SKM-1 treated with dmso at 0.1 percent for 144 hours (cell line): Measurements from ENCODE around the gene MKKS.

Source experiments
- DNase-seq: peaks from one replicate; lab custom pipeline; 2025; ENCODE audit not compliant: unreplicated experiment; lab: John Stamatoyannopoulos, UW

Gene MKKS

DNA sequence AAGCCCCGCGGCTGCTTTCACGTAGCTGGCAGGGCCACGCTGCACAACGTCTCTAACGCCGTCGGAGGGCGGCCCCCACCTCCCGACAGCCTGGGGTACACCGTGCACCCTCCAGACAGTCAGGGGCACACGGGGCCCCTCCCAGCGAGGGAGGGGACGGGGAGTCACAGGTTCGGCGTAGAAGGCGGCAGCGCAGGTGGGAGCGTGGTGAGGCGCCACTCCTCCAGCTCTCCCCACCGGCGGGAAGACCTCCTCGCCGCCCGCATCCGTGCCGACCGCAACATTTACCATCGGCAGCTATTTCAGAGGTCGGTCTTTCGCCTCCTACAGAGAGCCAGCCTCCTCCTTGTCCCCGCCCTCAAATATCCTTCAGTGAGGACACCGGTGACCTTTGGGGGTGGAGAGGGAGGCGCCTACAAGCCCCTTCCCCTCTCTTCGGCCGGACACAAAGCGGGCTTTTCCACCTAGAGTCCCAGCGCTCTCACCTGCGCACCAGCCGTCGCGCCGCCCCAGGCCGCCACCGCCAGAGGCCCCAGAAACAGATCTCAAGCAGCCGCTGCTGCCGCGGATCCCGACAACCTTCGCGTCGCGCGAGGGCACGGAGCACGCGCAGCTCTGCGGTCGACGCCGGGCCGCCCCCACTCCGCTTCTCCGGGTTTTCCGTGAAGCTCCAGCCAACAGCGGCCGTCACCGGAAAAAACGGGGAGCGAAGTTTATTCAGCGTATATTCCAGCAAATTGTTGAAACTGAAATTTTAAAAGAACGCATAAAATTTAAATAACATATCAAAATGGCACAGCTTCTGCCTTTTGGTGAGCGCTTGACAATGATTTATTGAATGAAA lies at the start of gene MKKS:
Gene MKKS (minus strand): TSS at position 600 of the 844 bp plus-strand sequence. CDS start 20,708 bp downstream, outside the sequence.
- peak; percentile 40 for DNase-seq

DNA sequence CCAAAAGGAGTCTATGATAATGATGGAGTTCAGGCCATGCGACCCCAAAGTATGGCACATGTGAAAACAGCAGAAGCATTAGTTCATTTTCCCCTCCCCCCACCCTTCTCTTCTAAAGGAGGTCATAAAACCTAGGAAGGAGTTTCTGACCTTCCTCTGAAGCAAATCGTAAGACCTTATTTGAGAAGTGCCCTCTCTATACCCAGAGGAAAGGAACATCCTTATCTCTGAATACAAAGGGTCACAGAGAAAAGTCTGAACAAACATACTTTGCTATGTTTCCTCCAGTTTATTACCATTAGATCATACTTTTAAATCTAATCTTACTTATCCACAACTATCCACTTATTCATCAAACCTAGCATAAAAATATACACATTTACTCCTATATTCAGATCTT lies 49.7 kb upstream of the MKKS start:
- no peak for DNase-seq

DNA sequence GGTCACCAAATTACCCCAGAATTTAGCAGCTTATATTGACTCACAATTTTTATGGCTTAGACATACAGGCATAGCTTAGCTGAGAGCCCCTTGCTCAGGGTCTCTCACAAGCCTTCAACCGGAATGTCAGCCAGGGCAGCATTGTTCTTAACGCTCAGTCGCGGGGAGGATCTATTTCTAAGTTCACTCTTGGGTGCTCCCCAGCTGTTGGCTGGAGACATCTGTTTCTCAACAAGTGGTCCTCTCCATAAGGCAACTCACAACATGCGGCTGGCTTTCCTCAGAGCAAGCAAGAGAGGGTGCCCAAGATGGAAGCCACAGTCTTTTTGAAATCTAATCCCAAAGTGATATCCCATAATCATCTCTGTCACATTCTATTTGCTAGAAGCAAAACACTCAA lies 47.7 kb upstream of the MKKS start:
- DNase-seq = no peak

DNA sequence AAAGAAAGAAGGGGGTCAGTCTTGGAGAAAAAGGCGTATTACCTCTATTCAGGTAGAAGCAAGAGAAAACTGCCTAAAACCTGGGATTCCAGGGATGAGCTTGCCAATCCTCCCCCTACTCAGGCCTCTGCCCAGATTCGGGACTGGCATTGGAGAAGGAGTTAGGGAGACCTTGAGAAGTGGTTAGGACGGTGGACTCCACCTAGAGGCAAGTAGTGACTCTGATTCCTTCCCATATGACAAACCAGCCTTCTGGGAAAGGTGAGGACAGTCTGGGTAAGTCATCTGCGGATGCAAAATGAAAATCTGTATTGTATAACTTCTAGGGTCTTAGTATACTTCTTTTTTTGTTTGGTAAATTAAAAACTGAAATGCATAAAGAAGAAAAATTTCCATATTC lies 44.9 kb upstream of the MKKS start:
- no peak for DNase-seq

DNA sequence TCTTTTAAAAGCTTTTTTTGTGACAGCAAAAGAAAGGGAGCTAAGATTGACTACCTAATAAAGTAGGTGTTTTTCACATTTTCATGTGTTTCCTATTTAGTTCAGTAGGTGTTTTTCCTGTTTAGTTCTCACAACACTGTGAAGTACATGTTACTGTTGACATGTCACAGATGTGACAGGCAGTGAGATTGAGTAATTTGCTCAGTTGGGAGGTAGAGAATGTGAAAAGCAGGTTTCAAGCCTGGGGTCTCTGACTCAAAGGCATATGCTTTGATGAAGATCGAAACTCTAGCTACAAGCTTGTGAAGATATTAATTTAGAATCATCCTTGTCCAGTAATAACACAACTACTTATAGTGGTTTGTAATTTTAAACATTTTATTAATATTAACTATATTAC lies 44.2 kb upstream of the MKKS start:
- DNase-seq = no peak

DNA sequence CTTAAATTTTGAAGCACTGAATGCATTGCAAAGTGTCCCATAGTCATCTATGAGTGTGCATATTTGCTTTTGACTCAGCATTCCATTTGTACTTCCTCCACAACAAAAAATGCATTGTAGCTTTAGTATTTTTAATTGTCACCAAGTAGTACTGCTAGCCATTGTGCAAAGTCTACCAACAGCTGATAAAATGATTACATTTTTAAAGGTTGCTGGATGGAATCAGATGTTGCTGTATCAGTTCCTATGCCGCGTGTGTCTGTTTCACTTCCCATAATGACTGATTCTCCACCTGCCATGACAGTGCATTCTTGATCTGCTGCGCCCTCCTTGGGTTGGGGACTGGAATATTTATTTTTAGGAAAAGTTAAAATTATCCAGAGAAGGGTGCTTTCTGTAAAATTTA lies 42.3 kb upstream of the MKKS start:
- no peak for DNase-seq

DNA sequence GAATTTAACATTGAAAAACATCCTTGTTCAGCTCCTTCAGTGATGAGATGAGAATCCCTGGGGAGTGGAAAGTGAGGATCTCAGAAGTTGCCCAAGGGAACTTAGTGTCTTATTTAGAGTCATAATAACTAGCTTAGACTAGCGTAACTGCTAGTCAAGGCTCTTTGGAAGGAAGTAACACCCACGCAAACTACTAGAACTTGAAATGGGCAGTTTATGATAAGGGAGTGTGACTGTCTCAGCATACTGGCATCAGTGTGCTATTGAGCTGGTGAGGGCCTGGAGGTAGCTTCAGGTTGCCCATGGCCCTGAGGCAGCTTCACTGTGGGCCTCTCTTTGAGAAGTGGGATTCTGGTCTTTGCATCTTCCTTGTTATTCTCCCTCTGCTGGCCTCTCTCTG lies 41.2 kb upstream of the MKKS start:
- no peak for DNase-seq

DNA sequence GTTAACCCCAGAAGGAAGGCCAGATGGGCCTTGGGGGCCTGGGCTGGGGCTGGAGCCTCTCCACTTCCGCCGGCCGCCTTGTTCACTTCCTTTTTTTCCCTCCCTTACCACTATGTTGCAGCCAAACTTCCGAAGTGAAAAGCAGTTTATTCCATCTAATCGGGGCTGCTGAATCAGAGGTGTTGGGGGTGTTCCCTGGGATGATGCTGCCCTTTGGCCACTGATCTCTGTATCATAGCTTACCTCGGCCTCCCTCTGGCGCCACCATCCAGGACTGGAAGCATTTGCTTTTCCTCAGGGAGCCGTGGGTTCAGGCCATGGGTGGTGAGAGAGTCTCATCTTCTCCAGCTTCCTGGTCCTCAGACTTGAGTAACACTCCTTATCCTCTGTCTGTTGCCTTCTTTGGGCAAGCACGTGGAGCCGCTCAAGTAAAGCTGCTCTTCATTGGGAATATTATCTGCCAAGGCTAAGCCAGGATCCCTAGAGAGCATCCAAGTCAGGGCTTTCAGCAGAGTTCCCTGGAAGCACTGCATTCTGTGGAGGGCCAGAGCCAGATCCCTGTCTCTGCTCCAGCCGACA lies 40.7 kb upstream of the MKKS start:
- DNase-seq = peak; percentile 13

DNA sequence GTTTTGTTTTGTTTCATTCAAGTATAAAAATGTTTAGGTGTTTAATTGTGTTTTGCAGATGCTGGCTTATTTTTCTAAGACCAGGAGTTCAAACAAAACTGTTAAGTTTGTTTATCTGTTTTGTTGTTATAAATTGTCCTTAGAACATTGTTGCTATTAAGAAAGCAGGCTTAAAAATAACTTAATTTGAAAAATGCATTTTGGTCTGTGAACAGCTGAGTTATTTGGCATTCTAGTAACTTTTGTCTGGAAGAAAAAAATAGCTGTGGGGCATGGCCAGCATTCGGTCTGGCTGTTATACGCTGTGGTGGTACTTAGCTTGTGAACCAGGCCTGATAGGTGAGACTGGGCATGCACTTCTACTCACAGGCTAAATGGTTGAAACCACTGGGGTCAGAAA lies 38.8 kb upstream of the MKKS start:
- no peak for DNase-seq

DNA sequence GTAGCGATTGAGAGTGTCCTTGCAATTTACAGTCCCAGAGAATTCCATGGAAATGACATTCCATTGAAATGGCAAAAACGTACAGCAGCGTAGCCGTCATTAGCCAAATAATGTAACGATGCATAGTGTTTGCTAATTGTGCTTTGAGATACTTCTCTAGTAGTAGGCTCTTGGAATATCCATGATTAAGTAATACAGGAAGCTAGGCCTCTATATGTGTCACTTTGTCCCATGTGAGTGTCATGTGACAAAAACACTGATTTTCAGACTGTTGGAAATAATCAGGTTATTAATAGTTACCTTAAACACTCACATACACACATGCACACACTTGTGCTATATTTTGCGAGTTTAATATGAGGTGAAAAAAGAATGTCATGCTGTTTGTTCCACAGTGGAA lies 36.3 kb upstream of the MKKS start:
- no peak for DNase-seq

DNA sequence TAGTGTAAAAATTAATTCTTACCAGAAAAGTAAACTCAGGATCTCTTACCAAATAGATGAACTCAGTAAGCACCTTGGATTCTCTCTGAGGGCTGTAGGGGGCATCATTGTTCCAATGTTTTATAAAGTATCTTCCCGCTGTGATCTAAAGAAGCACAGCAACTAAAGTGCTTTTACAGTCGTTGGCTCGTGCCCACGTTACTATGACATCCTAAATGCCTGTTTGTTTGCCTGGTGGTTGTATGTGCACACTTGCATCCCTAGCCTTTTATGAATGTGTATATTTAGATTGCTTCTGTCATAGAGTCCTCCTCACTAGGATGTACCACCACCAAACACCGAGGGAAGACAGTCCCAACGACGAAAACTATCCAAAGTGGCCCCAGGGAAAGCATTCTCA lies 35.6 kb upstream of the MKKS start:
- DNase-seq = peak; percentile 18

DNA sequence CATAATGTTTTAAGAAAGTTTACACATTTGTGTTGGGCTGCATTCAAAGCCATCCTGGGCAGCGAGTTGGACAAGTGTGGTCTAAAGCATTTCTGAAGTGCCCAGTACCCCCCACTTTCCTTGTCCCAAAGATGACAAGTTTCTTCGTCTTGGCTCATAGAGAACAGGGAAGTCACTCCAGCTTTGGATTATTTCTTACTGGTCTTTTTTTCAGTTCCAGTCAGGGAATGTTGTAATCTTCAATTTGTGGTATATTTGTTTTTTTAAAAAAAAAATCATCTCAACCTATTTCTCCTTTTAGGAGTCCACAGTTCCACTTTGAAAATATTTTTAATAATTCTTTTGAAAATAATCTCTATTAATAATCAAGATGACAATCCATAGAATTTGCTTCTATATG lies 35.0 kb upstream of the MKKS start:
- no peak for DNase-seq

DNA sequence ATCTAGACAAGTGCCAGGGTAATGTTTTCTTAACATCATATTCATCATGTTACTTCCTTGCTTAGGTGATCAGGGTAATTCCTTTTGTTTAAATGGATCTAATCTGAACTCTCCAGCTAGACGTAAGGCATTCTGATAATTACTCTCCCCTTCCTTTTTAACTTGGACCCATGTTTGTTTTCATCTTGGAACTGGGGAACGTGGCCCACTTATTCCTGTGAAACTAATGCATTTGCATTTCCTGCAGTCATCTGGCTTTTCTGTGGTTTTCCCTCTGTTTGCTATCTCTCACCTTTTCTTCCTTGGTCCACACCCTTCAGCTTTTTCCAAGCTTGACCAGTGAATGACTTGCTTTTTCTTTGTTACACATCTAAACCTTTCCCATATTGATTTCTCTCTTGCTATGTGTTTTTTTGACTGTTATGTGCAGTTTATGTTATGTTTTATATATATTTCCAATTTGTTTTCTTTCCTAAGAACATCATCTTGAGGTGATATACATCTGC lies 34.4 kb upstream of the MKKS start:
- DNase-seq = no peak

DNA sequence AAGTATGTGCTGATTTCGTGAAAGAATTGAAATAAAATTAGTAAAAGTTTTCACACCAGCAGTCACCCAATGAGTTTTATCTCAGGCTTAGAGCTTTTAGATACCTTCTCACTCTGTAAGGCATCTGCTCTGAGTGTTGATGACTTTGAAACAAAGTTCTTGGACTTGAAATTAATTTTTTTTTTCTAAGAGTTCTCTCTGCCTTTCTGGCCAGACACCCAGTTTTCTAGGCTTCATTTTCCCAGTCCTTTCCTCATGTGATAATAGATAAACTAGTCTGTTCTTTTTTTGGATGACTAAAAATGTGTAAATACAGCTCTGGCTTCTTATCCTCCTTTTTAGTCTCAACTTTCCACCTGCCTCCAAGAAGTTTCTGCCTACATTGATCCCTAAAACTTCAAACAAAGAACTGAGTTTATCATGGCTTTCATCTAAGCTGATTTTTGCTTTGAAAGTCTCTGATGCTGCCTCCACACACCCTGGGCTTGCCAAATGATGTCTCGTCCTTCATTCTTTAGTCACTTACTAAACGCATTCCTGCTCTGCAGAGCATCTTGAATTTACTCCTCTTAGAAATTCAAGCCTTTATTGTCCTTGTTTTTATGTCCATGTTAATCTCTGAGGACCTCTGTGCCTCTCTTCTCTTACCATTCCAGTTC lies 33.8 kb upstream of the MKKS start:
- DNase-seq = no peak

DNA sequence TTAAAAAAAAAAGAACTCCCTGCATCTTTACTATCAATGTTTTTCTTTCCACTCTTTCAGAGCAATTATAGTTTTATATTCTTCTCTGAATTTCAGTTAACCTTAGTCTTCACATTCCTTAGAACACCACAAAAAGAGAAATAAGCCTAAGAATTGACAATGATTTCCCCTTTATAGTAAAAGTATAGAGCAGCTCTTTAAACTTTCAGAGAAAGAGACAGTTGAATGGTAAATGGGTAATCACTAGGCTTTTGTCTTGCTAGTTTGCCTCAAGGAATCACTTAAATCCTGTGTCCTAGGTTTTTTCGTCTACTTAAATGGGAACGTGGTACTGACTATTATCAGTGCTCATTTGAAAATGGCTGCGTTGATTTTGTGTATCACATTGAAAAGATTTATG lies 32.8 kb upstream of the MKKS start:
- DNase-seq = no peak

DNA sequence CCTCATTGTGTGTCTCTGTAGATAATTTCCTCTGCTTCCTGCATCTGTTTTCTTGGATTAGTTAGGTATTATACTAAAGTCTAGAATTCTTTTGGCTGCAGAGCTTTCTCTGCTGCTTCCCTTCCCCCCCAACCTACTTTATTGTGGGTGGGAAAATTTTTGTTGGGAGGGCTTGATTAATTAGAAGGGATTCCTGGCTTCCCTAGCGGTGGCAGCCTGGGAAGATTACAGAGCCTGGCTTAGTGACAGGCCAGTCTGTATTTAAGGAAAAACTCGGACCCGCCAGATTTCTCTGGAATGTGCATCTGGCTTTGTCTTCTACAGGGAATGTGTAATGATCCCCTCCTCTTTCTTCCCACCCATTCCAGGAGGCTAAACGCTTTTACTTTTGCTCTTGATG lies 32.3 kb upstream of the MKKS start:
- DNase-seq = no peak

DNA sequence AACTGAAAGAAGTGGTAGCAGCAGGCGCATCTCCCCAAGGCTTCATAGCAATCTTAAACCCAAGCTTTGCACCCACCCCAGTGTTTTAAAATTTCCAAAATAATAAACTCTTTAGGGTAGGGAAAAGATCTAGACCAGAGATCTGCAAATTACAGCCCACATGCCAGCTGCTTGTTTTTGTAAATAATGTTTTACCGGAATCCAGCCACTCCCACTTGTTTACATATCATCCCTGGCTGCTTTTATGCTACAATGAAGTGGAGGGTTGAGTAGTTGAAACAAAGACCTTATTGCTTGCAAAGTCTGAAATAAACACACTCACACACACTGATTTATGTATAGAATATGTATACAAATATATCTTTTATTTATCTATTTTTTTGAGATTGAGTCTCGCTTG lies 31.1 kb upstream of the MKKS start:
- no peak for DNase-seq

DNA sequence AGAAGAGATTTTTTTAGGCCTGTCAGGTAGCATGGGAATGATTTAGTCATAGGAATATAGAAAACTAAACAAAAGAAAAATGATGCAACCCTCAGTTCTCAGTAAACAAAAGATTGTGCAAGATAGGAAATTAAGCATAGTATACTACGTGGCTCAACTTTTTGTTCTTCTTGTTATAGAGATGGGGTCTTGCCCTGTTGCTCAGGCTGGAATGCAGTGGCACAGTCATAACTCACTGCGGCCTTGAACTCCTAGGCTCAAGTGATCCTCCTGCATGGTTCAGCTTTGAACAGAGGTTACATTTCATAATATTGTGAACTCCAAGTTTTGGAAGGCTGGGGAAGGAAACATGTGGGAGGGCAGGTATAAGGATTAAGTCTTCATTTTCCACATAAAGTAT lies 29.6 kb upstream of the MKKS start:
- DNase-seq = no peak

DNA sequence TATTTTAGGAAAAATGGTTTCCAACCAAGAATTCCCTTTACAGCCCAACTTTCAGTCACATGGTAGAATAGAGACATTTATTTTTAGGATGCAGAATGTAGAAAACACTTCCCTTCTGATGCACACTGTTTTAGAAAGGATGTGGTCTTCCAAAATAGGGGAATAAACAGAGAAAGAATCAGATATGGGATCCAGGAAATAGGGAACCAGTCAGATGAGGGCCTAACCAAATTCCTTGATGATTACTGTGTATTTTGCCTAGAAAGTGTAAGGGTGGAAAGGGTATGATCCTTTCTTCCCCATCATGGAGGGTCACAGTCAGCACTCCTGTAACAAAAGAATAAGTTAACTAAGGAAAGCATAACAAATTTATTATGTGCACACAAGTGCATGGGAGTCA lies 28.5 kb upstream of the MKKS start:
- DNase-seq = no peak

DNA sequence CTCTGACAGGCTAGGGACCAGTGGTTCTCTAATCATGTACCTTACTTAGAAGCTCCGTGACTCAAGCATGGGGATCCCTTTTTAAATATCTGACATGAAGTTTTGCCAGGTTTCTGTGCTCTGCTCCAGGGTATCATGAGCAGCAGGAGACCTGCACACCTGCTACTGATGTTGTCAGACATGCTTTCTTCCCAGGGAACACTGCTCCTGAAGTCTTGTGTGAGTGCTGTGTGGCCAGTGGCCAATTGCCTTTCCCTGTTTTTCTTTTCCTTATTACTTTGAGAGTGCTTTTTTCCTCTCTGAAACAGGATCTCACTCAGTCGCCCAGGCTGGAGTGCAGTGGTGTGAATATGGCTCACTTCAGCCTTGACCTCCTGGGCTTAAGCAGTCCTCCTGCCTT lies 27.5 kb upstream of the MKKS start:
- DNase-seq = no peak

DNA sequence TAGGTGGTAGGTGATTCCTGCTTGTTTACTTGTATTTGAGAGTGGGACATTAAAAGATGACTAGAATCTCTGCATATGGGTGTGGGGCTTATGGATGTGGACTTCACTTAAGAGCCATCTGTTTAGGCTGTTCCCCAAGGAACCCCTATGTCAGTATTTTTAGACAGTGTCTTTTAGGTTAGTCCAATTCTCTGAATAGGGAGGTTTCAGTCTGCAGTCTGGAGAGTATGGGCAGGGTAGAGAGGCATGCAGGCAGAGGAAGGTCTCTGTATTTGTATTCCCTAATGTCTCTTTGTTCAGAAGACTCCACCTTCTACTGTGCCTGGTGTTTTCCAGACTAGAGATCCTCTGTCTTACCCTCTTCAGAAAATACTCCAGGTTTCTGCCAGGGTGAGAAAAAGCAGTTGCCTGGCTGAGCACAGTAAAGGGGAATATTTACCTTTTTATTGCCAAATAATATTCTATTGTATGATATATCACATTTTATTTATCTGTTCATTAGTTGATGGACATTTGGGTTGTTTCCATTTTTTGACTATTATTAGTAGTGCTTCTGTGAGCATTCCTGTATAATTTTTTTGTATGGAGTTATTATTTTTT lies 20.2 kb upstream of the MKKS start:
- no peak for DNase-seq

DNA sequence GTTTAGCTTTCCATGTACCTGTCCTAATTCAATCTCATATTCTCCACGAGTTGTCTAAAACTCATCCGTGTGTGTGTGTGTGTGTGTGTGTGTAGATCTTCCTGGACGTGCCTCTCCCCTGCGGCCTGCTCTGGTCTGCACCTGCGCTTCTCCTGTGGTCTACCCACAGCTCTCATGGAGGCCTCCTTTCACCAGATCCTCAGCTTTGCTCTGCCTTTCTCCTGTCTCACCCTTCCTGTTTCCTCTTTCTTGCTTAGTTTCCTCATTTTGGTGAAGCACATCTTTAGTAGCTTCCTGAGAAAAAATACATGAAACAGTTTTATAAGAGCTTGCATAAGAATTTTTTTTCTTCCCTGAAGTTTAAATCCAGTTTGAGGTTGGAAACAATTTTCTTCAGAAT lies 19.2 kb upstream of the MKKS start:
- peak; percentile 86 for DNase-seq
